A549 (cell line): ENCODE data around the gene UBE2E3. TPM values are rescaled to one million over a fixed set of nuclear protein-coding genes. Genes with fewer than 3 reads are reported as not detected.

Experiments used
- ATAC-seq, 2 experiments: fragments of 200-7000 bp in 1 of 2; fragments of >200 bp in 1 of 2; cut with Nextera tagmentation in 1 of 2; cut with Tn5 transposase in 1 of 2; 3 replicates each; pipeline versions ENCODE4 v1.8.0 to v1.9.1; 2018 to 2020; ENCODE audit warnings: mild to moderate bottlenecking in 1 of 2, moderate library complexity in 1 of 2
- CTCF ChIA-PET: fragments of 300-600 bp; sonication (Branson Sonifier 250); formaldehyde crosslinking; extraction: SDS; loops from one replicate; lab custom pipeline; 2021; ENCODE audit warnings: antibody characterized with exemption, inconsistent platforms; lab: Yijun Ruan, JAX
- POLR2A ChIA-PET: fragments of 350-600 bp; formaldehyde crosslinking; extraction: SDS; loops from one replicate; lab custom pipeline; 2021; ENCODE audit warnings: antibody characterized with exemption, inconsistent platforms; lab: Yijun Ruan, JAX
- DNase-seq, 2 experiments: peaks; one replicate each; pipeline versions ENCODE4 v3.0.0 to v3.0.0-alpha.2; 2011 to 2016; ENCODE audit warnings: low read depth in 1 of 2, low spot score in 1 of 2
- FAIRE-seq: peaks from 2 replicates; lab custom pipeline; 2011; peaks lifted over from hg19 to GRCh38; lab: Jason Lieb, UNC
- H3K27ac ChIP-seq, 2 experiments: fragments of >200 bp; sonication (Bioruptor Twin); formaldehyde crosslinking; 3 replicates each; pipeline ENCODE4 v1.5.1; 2016 to 2017
- H3K4me1 ChIP-seq: fragments of >200 bp; sonication (Bioruptor Twin); formaldehyde crosslinking; 3 replicates; pipeline ENCODE4 v1.6.1; 2016
- H3K4me2 ChIP-seq: fragments of >200 bp; sonication (Bioruptor Twin); formaldehyde crosslinking; 3 replicates; pipeline ENCODE4 v1.6.1; 2016
- H3K4me3 ChIP-seq: fragments of >200 bp; sonication (Bioruptor Twin); formaldehyde crosslinking; 3 replicates; pipeline ENCODE4 v1.5.1; 2016
- H3K9me3 ChIP-seq: fragments of >200 bp; sonication (Bioruptor Twin); formaldehyde crosslinking; 3 replicates; pipeline ENCODE4 v1.6.1; 2016
- BHLHE40 ChIP-seq: IDR thresholded peaks from 2 replicates; pipeline ENCODE4 v1.6.1; 2012; ENCODE audit warnings: low read depth, low read length, inconsistent platforms
- CHD4 ChIP-seq: fragments of 200-600 bp; sonication (generic); IDR thresholded peaks from 2 replicates; pipeline ENCODE4 v1.6.1; 2016; ENCODE audit warnings: antibody characterized with exemption, mild to moderate bottlenecking, borderline replicate concordance
- E2F6 ChIP-seq: IDR thresholded peaks from 2 replicates; pipeline ENCODE4 v1.6.1; 2012; ENCODE audit warnings: low read depth, borderline replicate concordance
- EHF ChIP-seq: fragments of 250-450 bp; sonication (Bioruptor Pico); IDR thresholded peaks from 2 replicates; pipeline ENCODE4 v1.5.0; 2020; ENCODE audit warnings: mild to moderate bottlenecking
- EHMT2 ChIP-seq: fragments of 200-600 bp; sonication (generic); IDR thresholded peaks from 2 replicates; pipeline ENCODE4 v1.6.1; 2016; ENCODE audit warnings: antibody characterized with exemption, low read depth, mild to moderate bottlenecking, moderate library complexity
- EP300 ChIP-seq, 2 experiments: fragments of >200 bp; sonication (Bioruptor Twin); formaldehyde crosslinking; IDR thresholded peaks; 2 replicates in 1 of 2; 3 replicates in 1 of 2; pipeline ENCODE4 v1.6.1; 2016 to 2017
- FOSB ChIP-seq: fragments of 250-450 bp; sonication (Bioruptor Pico); IDR thresholded peaks from 2 replicates; pipeline ENCODE4 v1.5.0; 2020; ENCODE audit warnings: mild to moderate bottlenecking, moderate library complexity
- FOSL2 ChIP-seq, 2 experiments: fragments of 450-650 bp in 1 of 2; fragments of >200 bp in 1 of 2; sonication (Bioruptor Twin) in 1 of 2; formaldehyde crosslinking; IDR thresholded peaks; 2 replicates each; pipeline versions ENCODE4 v1.5.0 to v1.6.1; 2016 to 2020; ENCODE audit warnings: mild to moderate bottlenecking in 1 of 2, moderate library complexity in 1 of 2
- FOXS1 ChIP-seq: fragments of 250-450 bp; sonication (Bioruptor Pico); IDR thresholded peaks from 2 replicates; pipeline ENCODE4 v1.5.0; 2020; ENCODE audit warnings: mild to moderate bottlenecking, moderate library complexity
- GATA3 ChIP-seq: IDR thresholded peaks from 2 replicates; pipeline ENCODE4 v1.6.1; 2012; ENCODE audit warnings: borderline replicate concordance
- HDAC2 ChIP-seq: fragments of 200-600 bp; sonication (generic); IDR thresholded peaks from 2 replicates; pipeline ENCODE4 v1.6.1; 2016
- HOXA7 ChIP-seq: fragments of 250-450 bp; sonication (Bioruptor Pico); IDR thresholded peaks from 2 replicates; pipeline ENCODE4 v1.5.0; 2020; ENCODE audit warnings: mild to moderate bottlenecking, moderate library complexity
- HOXB13 ChIP-seq: fragments of 250-450 bp; sonication (Bioruptor Pico); IDR thresholded peaks from 2 replicates; pipeline ENCODE4 v1.5.0; 2020; ENCODE audit warnings: low read depth, mild to moderate bottlenecking, moderate library complexity
- HOXB5 ChIP-seq: fragments of 250-450 bp; sonication (Bioruptor Pico); IDR thresholded peaks from 2 replicates; pipeline ENCODE4 v1.5.0; 2020; ENCODE audit warnings: mild to moderate bottlenecking, moderate library complexity
- KDM1A ChIP-seq: fragments of 200-600 bp; sonication (generic); IDR thresholded peaks from 2 replicates; pipeline ENCODE4 v1.6.1; 2016; ENCODE audit warnings: low read depth, mild to moderate bottlenecking
- KDM5A ChIP-seq: fragments of 200-600 bp; sonication (generic); IDR thresholded peaks from 2 replicates; pipeline ENCODE4 v1.6.1; 2016; ENCODE audit warnings: antibody characterized with exemption, mild to moderate bottlenecking
- MAFK ChIP-seq: fragments of 450-650 bp; IDR thresholded peaks from 2 replicates; pipeline ENCODE4 v1.6.1; 2014; ENCODE audit not compliant: partially characterized antibody
- NFE2L2 ChIP-seq: fragments of 150-350 bp; conservative IDR thresholded peaks from 2 replicates; pipeline ENCODE4 v1.6.1; 2014; ENCODE audit warnings: low read length
- NR3C1 ChIP-seq: fragments of >200 bp; sonication (Bioruptor Twin); formaldehyde crosslinking; IDR thresholded peaks from 3 replicates; pipeline ENCODE4 v1.6.1; 2017
- POLR2A ChIP-seq: IDR thresholded peaks from 2 replicates; pipeline ENCODE4 v1.6.1; 2012; ENCODE audit warnings: mild to moderate bottlenecking, low read length
- POLR2AphosphoS2 ChIP-seq: conservative IDR thresholded peaks from 2 replicates; pipeline ENCODE4 v1.6.1; 2012; ENCODE audit warnings: low read length, improper control_type of control experiment, inconsistent platforms
- RAD21 ChIP-seq, 2 experiments: fragments of >200 bp in 1 of 2; sonication (Bioruptor Twin) in 1 of 2; formaldehyde crosslinking in 1 of 2; IDR thresholded peaks in 1 of 2; conservative IDR thresholded peaks in 1 of 2; 2 replicates in 1 of 2; 3 replicates in 1 of 2; pipeline ENCODE4 v1.6.1; 2012 to 2018; ENCODE audit warnings: inconsistent platforms in 1 of 2
- RARB ChIP-seq: fragments of 250-450 bp; sonication (Bioruptor Pico); IDR thresholded peaks from 2 replicates; pipeline ENCODE4 v1.8.0; 2021; ENCODE audit warnings: mild to moderate bottlenecking, moderate library complexity
- SMC3 ChIP-seq: fragments of >200 bp; sonication (Bioruptor Twin); formaldehyde crosslinking; IDR thresholded peaks from 3 replicates; pipeline ENCODE4 v1.6.1; 2018; ENCODE audit warnings: inconsistent platforms
- TFCP2L1 ChIP-seq: fragments of 250-450 bp; sonication (Bioruptor Pico); IDR thresholded peaks from 2 replicates; pipeline ENCODE4 v1.5.0; 2021; ENCODE audit warnings: mild to moderate bottlenecking
- ZFP36 ChIP-seq: fragments of 450-650 bp; IDR thresholded peaks from 2 replicates; pipeline ENCODE4 v1.6.1; 2014; ENCODE audit warnings: borderline replicate concordance; ENCODE audit not compliant: partially characterized antibody
- ZSCAN20 ChIP-seq: fragments of 250-450 bp; sonication (Bioruptor Pico); IDR thresholded peaks from 2 replicates; pipeline ENCODE4 v1.8.0; 2022; ENCODE audit warnings: mild to moderate bottlenecking, moderate library complexity
- WGBS: methylation state at CpG from one replicate; pipeline ENCODE4 v1.1.6; 2017; ENCODE audit errors: missing lambda C conversion rate; 5-methylcytosine and 5-hydroxymethylcytosine counted together
- polyA plus RNA-seq, 4 experiments: library from polyadenylated mRNA; depleted of rRNA in 3 of 4; stranded (reverse); fragments of >200 nt; fragmentation: RNase III in 1 of 4; extraction: RNeasy Plus Mini Kit Qiagen cat#74134 plus additional on column Dnase treatment in 1 of 4; gene quantifications; 2 replicates in 3 of 4; 3 replicates in 1 of 4; pipeline ENCODE4 v1.2.3, GENCODE V29; 2011 to 2017
- TF ChIP-seq, protein P1 (sequence below): fragments of 250-450 bp; sonication (Bioruptor Pico); IDR thresholded peaks from 2 replicates; pipeline ENCODE4 v1.5.0; 2021; ENCODE audit warnings: mild to moderate bottlenecking, moderate library complexity, borderline replicate concordance
- TF ChIP-seq, protein P2 (sequence below): fragments of 150-350 bp; IDR thresholded peaks from 2 replicates; pipeline ENCODE4 v1.6.1; 2014; ENCODE audit warnings: low read depth, mild to moderate bottlenecking, low read length
- TF ChIP-seq, protein P3 (sequence below): IDR thresholded peaks from 2 replicates; pipeline ENCODE4 v1.6.1; 2012

UBE2E3 gene
- polyA plus RNA-seq, 2 of the 4 experiments (the other 2 are of a cell fraction): 54.0 to 70.6 TPM

DNA sequence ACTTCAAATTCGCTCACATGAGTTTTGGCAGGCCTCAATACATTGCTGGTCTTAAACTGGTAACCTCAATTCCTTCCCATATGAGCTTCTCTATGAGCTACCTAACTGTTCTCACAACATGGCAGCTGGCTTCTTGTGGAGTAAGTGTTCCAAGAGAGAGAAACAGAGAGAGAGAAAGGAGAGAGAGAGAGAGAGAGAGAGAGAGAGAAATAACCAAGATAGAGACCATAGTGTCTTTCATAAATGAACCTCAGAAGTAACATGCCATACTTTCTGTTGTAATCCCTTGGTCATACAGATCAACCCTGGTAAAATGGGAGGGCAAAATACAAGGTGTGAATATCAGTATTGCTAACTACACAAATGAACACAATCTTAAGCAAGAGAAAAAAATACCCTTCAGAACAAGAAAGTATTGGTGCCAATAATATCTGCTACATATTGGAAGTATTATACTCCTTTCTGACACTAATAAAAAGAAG, 33.2 kb upstream of the UBE2E3 start:
- Histone ChIP-seq H3K4me2 (no peak overlapping the region), H3K27ac (no peak overlapping the region), H3K4me1 (no peaks in the 10 kb centered on the region)
- ChIA-PET POLR2A (no interaction called here), CTCF (no interaction called here)
- no peak for FAIRE-seq
- WGBS: 32% methylated on average over 1 of the region's 1 CpG
- DNase-seq: no peak
- ATAC-seq: no peak
- TF ChIP-seq, protein P1, sequence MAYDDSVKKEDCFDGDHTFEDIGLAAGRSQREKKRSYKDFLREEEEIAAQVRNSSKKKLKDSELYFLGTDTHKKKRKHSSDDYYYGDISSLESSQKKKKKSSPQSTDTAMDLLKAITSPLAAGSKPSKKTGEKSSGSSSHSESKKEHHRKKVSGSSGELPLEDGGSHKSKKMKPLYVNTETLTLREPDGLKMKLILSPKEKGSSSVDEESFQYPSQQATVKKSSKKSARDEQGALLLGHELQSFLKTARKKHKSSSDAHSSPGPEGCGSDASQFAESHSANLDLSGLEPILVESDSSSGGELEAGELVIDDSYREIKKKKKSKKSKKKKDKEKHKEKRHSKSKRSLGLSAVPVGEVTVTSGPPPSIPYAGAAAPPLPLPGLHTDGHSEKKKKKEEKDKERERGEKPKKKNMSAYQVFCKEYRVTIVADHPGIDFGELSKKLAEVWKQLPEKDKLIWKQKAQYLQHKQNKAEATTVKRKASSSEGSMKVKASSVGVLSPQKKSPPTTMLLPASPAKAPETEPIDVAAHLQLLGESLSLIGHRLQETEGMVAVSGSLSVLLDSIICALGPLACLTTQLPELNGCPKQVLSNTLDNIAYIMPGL (CRISPR knock-in tag): no peak
- TF ChIP-seq KDM5A: no peak
- no peak for TF ChIP-seq EHF
- TF ChIP-seq SMC3: no peak
- TF ChIP-seq EP300 (IDR thresholded peaks at IDR 0.05): no peak
- no peak for TF ChIP-seq HDAC2
- TF ChIP-seq POLR2AphosphoS2: no peak
- TF ChIP-seq FOXS1 (CRISPR knock-in tag): no peak
- TF ChIP-seq HOXB13 (CRISPR knock-in tag): no peak
- TF ChIP-seq FOSL2 (IDR thresholded peaks at IDR 0.05): no peak
- no peak for TF ChIP-seq FOSL2 (CRISPR knock-in tag; IDR thresholded peaks at IDR 0.05)
- no peak for TF ChIP-seq KDM1A
- no peak for TF ChIP-seq POLR2A
- no peak for TF ChIP-seq FOSB (CRISPR knock-in tag)
- no peak for TF ChIP-seq GATA3
- TF ChIP-seq NFE2L2: no peak
- TF ChIP-seq CHD4: no peak
- TF ChIP-seq E2F6: no peak
- TF ChIP-seq, protein P2, sequence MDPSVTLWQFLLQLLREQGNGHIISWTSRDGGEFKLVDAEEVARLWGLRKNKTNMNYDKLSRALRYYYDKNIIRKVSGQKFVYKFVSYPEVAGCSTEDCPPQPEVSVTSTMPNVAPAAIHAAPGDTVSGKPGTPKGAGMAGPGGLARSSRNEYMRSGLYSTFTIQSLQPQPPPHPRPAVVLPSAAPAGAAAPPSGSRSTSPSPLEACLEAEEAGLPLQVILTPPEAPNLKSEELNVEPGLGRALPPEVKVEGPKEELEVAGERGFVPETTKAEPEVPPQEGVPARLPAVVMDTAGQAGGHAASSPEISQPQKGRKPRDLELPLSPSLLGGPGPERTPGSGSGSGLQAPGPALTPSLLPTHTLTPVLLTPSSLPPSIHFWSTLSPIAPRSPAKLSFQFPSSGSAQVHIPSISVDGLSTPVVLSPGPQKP: no peak
- no peak for TF ChIP-seq HOXA7 (CRISPR knock-in tag)
- TF ChIP-seq, protein P3, sequence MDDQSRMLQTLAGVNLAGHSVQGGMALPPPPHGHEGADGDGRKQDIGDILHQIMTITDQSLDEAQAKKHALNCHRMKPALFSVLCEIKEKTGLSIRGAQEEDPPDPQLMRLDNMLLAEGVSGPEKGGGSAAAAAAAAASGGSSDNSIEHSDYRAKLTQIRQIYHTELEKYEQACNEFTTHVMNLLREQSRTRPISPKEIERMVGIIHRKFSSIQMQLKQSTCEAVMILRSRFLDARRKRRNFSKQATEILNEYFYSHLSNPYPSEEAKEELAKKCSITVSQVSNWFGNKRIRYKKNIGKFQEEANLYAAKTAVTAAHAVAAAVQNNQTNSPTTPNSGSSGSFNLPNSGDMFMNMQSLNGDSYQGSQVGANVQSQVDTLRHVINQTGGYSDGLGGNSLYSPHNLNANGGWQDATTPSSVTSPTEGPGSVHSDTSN: no peak
- TF ChIP-seq, all 56 proteins: peak for 0
- H3K4me3 ChIP-seq: no peak overlapping the region
- no peaks in the 10 kb centered on the region for H3K9me3 ChIP-seq

DNA sequence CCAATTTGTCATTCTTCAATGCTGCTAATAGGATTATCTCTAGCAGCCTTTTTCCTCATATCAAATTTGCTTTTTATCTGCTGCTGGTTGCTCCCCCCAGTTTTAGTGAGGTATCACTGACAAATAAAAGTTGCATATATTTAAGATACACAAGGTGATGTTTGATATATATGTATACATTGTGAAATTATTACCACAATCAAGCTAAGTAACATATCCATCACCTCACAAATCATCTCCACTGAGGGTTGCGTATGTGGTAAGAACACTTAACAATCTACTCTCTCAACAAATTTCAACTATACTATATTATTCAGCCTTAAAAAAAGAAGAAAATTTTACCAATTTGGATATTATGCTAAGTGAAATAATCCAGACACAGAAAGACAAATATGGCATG, 30.5 kb upstream of the UBE2E3 start:
- no peak for DNase-seq
- H3K4me2 ChIP-seq: no peak overlapping the region
- CTCF ChIA-PET: interaction anchor here (1.4 kb wide), 1 partner anchor 31 kb away, joined by 4 read pairs; the partner anchor contains the start of gene UBE2E3
- ATAC-seq: no peak
- 55% methylated on average over 1 of the region's 1 CpG for WGBS
- H3K4me1 ChIP-seq: no peaks in the 10 kb centered on the region
- no peak overlapping the region for H3K27ac ChIP-seq
- no peak overlapping the region for H3K4me3 ChIP-seq
- no peaks in the 10 kb centered on the region for H3K9me3 ChIP-seq
- TF ChIP-seq HOXB5 (CRISPR knock-in tag) (no peak), KDM5A (no peak), FOXS1 (CRISPR knock-in tag) (no peak), BHLHE40 (no peak), FOSB (CRISPR knock-in tag) (no peak), NR3C1 (no peak), RARB (CRISPR knock-in tag) (no peak), ZFP36 (no peak), MAFK (no peak), EHMT2 (no peak), GATA3 (no peak), ZSCAN20 (CRISPR knock-in tag) (no peak), TFCP2L1 (CRISPR knock-in tag) (no peak), POLR2A (no peak), RAD21 (conservative IDR thresholded peaks at IDR 0.05 in 1 of 2, IDR thresholded peaks at IDR 0.05 in 1 of 2) (no peak)
- TF ChIP-seq, protein P2: no peak
- TF ChIP-seq, protein P3: no peak
- FAIRE-seq: no peak
- POLR2A ChIA-PET: no interaction called here
